Neural progenitor cell (in vitro differentiated cells): ENCODE measurements around the gene SLC26A8. TPM values are rescaled to one million over a fixed set of nuclear protein-coding genes. Genes with fewer than 3 reads are reported as not detected.

Experiments used
- DNase-seq: peaks from one replicate; pipeline ENCODE4 v3.0.0-alpha.2; 2016; ENCODE audit warnings: low spot score
- H2AFZ ChIP-seq: fragments of 200-600 bp; sonication (generic); replicated peaks from 2 replicates; pipeline ENCODE4 v1.6.1; 2016; ENCODE audit warnings: antibody characterized with exemption
- H3F3A ChIP-seq: fragments of 200-600 bp; sonication (generic); 2 replicates; pipeline ENCODE4 v1.6.1; 2016; ENCODE audit warnings: antibody characterized with exemption, low read depth
- H3K27ac ChIP-seq: fragments of 200-600 bp; sonication (generic); 2 replicates; pipeline ENCODE4 v1.5.1; 2016; ENCODE audit warnings: mild to moderate bottlenecking
- H3K27me3 ChIP-seq: fragments of 200-600 bp; sonication (generic); 2 replicates; pipeline ENCODE4 v1.6.1; 2016; ENCODE audit warnings: mild to moderate bottlenecking, moderate library complexity
- H3K36me3 ChIP-seq: fragments of 200-600 bp; sonication (generic); 2 replicates; pipeline ENCODE4 v1.5.1; 2016
- H3K4me1 ChIP-seq: fragments of 200-600 bp; sonication (generic); 2 replicates; pipeline ENCODE4 v1.6.1; 2016; ENCODE audit warnings: mixed run types
- H3K4me2 ChIP-seq: fragments of 200-600 bp; sonication (generic); 2 replicates; pipeline ENCODE4 v1.6.1; 2016
- H3K4me3 ChIP-seq: fragments of 200-600 bp; sonication (generic); 2 replicates; pipeline ENCODE4 v1.5.1; 2016
- H3K79me2 ChIP-seq: fragments of 200-600 bp; sonication (generic); 2 replicates; pipeline ENCODE4 v1.6.1; 2016; ENCODE audit warnings: low read depth
- H3K9ac ChIP-seq: fragments of 200-600 bp; sonication (generic); 2 replicates; pipeline ENCODE4 v1.6.1; 2016
- H3K9me3 ChIP-seq: fragments of 200-600 bp; sonication (generic); 2 replicates; pipeline ENCODE4 v1.5.1; 2016; ENCODE audit warnings: low read depth
- H4K20me1 ChIP-seq: fragments of 200-600 bp; sonication (generic); 2 replicates; pipeline ENCODE4 v1.6.1; 2016; ENCODE audit warnings: low read depth
- H3K27ac Mint-ChIP-seq: 3 replicates; pipeline ENCODE4 v1.8.0; 2021; ENCODE audit warnings: mixed read lengths
- H3K27me3 Mint-ChIP-seq: 2 replicates; pipeline ENCODE4 v1.8.0; 2022; ENCODE audit warnings: low read depth, mild to moderate bottlenecking, inconsistent platforms, moderate library complexity, mixed read lengths; ENCODE audit not compliant: insufficient read depth
- H3K36me3 Mint-ChIP-seq: 3 replicates; pipeline ENCODE4 v1.8.0; 2021; ENCODE audit warnings: mixed read lengths
- H3K4me1 Mint-ChIP-seq: 3 replicates; pipeline ENCODE4 v1.8.0; 2021; ENCODE audit warnings: mixed read lengths
- H3K4me3 Mint-ChIP-seq: 3 replicates; pipeline ENCODE4 v1.8.0; 2021; ENCODE audit warnings: mild to moderate bottlenecking, moderate library complexity, mixed read lengths
- H3K9me3 Mint-ChIP-seq: 3 replicates; pipeline ENCODE4 v1.8.0; 2020; ENCODE audit warnings: mixed read lengths
- CTCF ChIP-seq: fragments of 200-600 bp; sonication (generic); IDR thresholded peaks from 2 replicates; pipeline ENCODE4 v1.5.1; 2017; ENCODE audit warnings: antibody characterized with exemption, mild to moderate bottlenecking
- EZH2 ChIP-seq: fragments of 200-600 bp; sonication (generic); IDR thresholded peaks from 2 replicates; pipeline ENCODE4 v1.6.1; 2017; ENCODE audit warnings: antibody characterized with exemption, mild to moderate bottlenecking, moderate library complexity
- EZH2phosphoT487 ChIP-seq: fragments of 200-600 bp; sonication (generic); IDR thresholded peaks from 2 replicates; pipeline ENCODE4 v1.6.1; 2017; ENCODE audit warnings: antibody characterized with exemption
- total RNA-seq: library from RNA; depleted of rRNA; stranded (reverse); fragments of >200 nt; gene quantifications from 2 replicates; pipeline ENCODE4 v1.2.3, GENCODE V29; 2015; ENCODE audit warnings: low replicate concordance

Gene SLC26A8
- total RNA-seq, 1 donor from 2014 or later, result 0.13 TPM

DNA sequence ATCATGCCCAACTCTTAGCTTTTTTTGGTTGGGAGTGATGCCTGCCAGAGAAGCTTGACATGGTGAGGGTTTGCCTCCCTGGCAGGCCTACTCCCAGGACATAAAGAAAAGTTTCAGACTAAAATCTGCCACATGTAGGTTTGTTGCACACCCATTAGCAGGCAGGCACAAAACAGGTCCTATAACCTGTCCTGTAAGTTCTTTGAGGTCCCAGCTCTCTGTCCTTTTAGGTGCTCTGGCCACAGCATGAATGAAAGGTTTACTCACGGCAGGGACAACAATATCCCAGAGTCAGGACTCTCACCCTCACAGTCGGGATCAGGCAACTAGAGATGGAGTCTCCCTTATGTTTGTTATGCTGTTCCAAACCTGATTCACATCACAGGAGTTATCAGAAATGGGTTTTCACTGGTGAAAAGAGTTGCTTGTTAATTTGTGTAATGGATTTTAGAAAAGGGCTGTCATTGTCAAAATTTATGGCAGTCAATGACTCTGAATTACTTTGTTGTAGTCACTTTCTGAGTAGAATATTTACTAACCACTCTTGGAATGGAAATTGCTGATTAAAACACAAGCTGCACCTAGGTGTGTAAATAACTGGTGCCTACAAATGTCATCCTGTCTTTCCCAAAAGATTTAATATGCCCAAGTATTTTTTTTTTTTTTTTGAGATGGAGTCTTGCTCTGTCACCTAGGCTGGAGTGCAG lies 97.8 kb downstream of the SLC26A8 start:
- Histone ChIP-seq H3K27me3 (peaks cover 16% of the 10 kb centered on the region), H4K20me1 (no peaks in the 10 kb centered on the region), H3K4me3 (no peak overlapping the region), H3K36me3 (no peaks in the 10 kb centered on the region), H2AFZ (no peak overlapping the region), H3K4me2 (no peak overlapping the region), H3K9me3 (no peaks in the 10 kb centered on the region), H3K79me2 (no peaks in the 10 kb centered on the region), H3K9ac (no peak overlapping the region), H3K4me1 (peaks cover 21% of the 10 kb centered on the region), H3K27ac (no peak overlapping the region), H3F3A (peaks cover 1% of the 10 kb centered on the region)
- H3K4me3 Mint-ChIP-seq, result no peak overlapping the region
- H3K36me3 Mint-ChIP-seq, result no peaks in the 10 kb centered on the region
- H3K4me1 Mint-ChIP-seq, result peaks cover 14% of the 10 kb centered on the region
- no peaks in the 10 kb centered on the region for H3K9me3 Mint-ChIP-seq
- H3K27me3 Mint-ChIP-seq, result peaks cover 4% of the 10 kb centered on the region
- TF ChIP-seq EZH2phosphoT487 (no peak), CTCF (no peak), EZH2 (no peak)
- no peak overlapping the region for H3K27ac Mint-ChIP-seq
- DNase-seq, result no peak

DNA sequence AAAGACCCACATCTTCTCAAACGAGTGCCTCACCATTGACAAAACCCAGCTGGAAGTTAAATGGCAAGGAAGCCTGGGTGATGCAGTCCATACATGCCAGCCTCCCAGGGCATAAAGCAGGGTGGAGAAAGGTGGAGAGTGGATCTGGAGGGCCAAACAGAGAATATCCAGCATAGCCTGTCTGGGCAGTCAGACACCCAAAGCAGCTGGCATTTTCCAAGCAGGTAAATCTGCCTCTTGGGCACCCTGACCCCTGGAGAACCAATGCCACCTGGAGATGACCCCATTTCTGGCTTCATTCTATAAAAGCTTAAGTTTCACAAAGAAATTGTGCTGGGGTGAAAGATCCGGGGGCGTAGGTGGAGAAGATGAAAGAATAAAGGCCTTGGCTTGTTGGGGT lies 98.5 kb downstream of the SLC26A8 start:
- peaks cover 14% of the 10 kb centered on the region for H3K27me3 ChIP-seq
- Mint-ChIP-seq H3K27me3 (peaks cover 4% of the 10 kb centered on the region), H3K4me1 (peaks cover 17% of the 10 kb centered on the region), H3K36me3 (no peaks in the 10 kb centered on the region), H3K27ac (no peak overlapping the region), H3K9me3 (no peaks in the 10 kb centered on the region), H3K4me3 (no peak overlapping the region)
- H3K36me3 ChIP-seq, result no peaks in the 10 kb centered on the region
- H3K27ac ChIP-seq, result no peak overlapping the region
- no peaks in the 10 kb centered on the region for H4K20me1 ChIP-seq
- H3K79me2 ChIP-seq, result no peaks in the 10 kb centered on the region
- DNase-seq, result no peak
- H2AFZ ChIP-seq, result no peak overlapping the region
- no peak overlapping the region for H3K9ac ChIP-seq
- no peak for TF ChIP-seq CTCF
- H3K4me2 ChIP-seq, result no peak overlapping the region
- H3K4me1 ChIP-seq, result peaks cover 23% of the 10 kb centered on the region
- peaks cover 7% of the 10 kb centered on the region for H3F3A ChIP-seq
- no peak overlapping the region for H3K4me3 ChIP-seq
- no peaks in the 10 kb centered on the region for H3K9me3 ChIP-seq

DNA sequence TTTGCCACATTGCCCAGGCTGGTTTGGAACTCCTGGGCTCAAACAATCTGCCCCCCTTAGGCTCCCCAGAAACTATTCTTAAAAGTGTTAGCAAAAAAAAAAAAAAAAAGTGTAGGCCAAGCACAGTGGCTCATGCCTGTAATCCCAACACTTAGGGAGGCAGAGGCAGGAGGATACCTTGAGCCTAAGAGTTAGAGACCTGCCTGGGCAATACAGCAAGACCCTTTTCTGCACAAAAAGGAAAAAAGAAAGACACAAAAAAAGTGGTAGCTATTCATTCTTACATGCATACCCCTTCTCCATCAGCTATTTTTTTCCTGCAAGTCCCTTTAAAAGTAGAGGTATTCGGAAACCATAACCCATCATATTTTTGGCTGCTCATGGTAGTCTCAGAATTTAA lies 100.3 kb downstream of the SLC26A8 start:
- H3K36me3 ChIP-seq, result no peaks in the 10 kb centered on the region
- H4K20me1 ChIP-seq, result peaks cover 12% of the 10 kb centered on the region
- no peak overlapping the region for H2AFZ ChIP-seq
- TF ChIP-seq CTCF, result no peak
- no peak for TF ChIP-seq EZH2phosphoT487
- no peak for TF ChIP-seq EZH2
- no peak for DNase-seq
- H3K27me3 Mint-ChIP-seq, result no peaks in the 10 kb centered on the region
- no peaks in the 10 kb centered on the region for H3K27me3 ChIP-seq
- H3K4me1 Mint-ChIP-seq, result peaks cover 18% of the 10 kb centered on the region
- H3K4me2 ChIP-seq, result no peak overlapping the region
- no peak overlapping the region for H3K27ac ChIP-seq
- peaks cover 2% of the 10 kb centered on the region for H3K36me3 Mint-ChIP-seq
- H3K27ac Mint-ChIP-seq, result no peak overlapping the region
- H3K79me2 ChIP-seq, result peaks cover 13% of the 10 kb centered on the region
- H3K9me3 ChIP-seq, result no peaks in the 10 kb centered on the region
- no peaks in the 10 kb centered on the region for H3K9me3 Mint-ChIP-seq
- no peak overlapping the region for H3K9ac ChIP-seq
- H3K4me1 ChIP-seq, result peaks cover 24% of the 10 kb centered on the region
- H3K4me3 Mint-ChIP-seq, result no peak overlapping the region
- H3F3A ChIP-seq, result peaks cover 7% of the 10 kb centered on the region
- no peak overlapping the region for H3K4me3 ChIP-seq
